OCI-LY1 (cell line): ENCODE data around the gene AP2S1.

Experiments used
- EZH2 ChIP-seq: fragments of 200-600 bp; sonication (generic), shearing (Covaris generic); IDR thresholded peaks from 2 replicates; pipeline ENCODE4 v1.8.0; 2017; ENCODE audit warnings: borderline replicate concordance, mixed run types, mild to moderate bottlenecking, antibody characterized with exemption, low read length, moderate library complexity, mixed read lengths
- TF ChIP-seq, protein P1 (sequence below): fragments of 200-600 bp; sonication (generic), shearing (Covaris generic); IDR thresholded peaks from 2 replicates; pipeline ENCODE4 v1.5.1; 2017; ENCODE audit warnings: mild to moderate bottlenecking, antibody characterized with exemption, low read length, moderate library complexity, mixed read lengths

DNA sequence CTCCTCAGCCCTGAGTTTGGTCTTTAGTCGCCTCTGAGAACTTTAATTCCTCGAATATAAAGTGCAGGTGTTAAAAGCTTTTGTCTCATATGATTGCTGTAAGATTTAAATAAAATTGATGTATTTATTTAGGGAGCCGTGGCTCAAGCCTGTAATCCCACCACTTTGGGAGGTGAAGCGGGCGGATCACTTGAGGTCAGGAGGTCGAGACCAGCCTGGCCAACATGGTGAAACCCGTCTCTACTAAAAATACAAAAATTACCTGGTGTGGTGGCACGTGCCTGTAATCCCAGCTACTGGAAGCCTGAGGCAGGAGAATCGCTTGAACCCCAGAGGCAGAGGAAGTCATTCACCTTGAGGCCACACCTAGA, 61.7 kb downstream of the AP2S1 start:
- TF ChIP-seq, protein P1, sequence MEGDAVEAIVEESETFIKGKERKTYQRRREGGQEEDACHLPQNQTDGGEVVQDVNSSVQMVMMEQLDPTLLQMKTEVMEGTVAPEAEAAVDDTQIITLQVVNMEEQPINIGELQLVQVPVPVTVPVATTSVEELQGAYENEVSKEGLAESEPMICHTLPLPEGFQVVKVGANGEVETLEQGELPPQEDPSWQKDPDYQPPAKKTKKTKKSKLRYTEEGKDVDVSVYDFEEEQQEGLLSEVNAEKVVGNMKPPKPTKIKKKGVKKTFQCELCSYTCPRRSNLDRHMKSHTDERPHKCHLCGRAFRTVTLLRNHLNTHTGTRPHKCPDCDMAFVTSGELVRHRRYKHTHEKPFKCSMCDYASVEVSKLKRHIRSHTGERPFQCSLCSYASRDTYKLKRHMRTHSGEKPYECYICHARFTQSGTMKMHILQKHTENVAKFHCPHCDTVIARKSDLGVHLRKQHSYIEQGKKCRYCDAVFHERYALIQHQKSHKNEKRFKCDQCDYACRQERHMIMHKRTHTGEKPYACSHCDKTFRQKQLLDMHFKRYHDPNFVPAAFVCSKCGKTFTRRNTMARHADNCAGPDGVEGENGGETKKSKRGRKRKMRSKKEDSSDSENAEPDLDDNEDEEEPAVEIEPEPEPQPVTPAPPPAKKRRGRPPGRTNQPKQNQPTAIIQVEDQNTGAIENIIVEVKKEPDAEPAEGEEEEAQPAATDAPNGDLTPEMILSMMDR, result no peak
- TF ChIP-seq EZH2, result no peak
